ENCODE data around the gene PPP2R1A.

PPP2R1A gene

DNA sequence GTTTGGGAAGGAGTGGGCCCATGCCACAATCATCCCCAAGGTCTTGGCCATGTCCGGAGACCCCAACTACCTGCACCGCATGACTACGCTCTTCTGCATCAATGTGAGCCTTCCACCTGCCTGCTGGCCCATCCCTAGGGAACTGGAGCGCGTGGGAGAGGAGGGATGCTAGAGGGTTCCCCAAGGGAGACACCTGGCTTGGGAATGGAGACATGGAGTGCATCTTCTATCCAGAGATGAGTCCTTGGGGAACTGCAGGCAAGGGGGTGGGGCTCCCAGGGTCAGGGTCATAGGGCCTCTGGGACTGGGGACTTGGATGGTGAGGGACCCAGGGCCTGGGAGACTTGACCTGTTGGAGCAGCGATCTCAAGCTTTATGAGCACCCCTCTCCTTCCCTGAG lies 31.2 kb downstream of the PPP2R1A start:
- DNase-seq (ENCODE audit: low spot score): no peak
- TF ChIP-seq, protein P1, sequence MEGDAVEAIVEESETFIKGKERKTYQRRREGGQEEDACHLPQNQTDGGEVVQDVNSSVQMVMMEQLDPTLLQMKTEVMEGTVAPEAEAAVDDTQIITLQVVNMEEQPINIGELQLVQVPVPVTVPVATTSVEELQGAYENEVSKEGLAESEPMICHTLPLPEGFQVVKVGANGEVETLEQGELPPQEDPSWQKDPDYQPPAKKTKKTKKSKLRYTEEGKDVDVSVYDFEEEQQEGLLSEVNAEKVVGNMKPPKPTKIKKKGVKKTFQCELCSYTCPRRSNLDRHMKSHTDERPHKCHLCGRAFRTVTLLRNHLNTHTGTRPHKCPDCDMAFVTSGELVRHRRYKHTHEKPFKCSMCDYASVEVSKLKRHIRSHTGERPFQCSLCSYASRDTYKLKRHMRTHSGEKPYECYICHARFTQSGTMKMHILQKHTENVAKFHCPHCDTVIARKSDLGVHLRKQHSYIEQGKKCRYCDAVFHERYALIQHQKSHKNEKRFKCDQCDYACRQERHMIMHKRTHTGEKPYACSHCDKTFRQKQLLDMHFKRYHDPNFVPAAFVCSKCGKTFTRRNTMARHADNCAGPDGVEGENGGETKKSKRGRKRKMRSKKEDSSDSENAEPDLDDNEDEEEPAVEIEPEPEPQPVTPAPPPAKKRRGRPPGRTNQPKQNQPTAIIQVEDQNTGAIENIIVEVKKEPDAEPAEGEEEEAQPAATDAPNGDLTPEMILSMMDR (IDR thresholded peaks at IDR 0.05; ENCODE audit: extremely low read depth, missing control alignments): no peak

DNA sequence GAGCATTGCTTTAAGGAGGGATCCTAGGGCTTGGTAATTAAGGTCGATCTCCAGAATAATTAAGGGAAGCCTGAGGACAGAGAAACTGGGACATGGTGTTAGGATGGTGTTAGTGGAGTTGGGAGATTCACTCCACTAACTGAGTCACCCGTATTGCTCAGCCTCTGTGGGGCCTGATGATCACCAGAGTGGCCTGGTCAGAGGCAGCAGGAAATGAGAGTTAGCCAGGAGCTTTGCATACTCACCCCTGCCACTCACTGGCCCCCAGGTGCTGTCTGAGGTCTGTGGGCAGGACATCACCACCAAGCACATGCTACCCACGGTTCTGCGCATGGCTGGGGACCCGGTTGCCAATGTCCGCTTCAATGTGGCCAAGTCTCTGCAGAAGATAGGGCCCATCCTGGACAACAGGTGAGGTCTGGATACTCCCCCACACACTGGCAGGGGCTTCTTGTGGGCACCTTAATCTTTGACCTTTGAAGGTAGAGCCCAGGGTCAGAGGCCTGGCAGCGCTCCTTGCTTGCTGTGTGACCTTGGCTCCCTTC lies 32.1 kb downstream of the PPP2R1A start:
- DNase-seq (ENCODE audit: low spot score): no peak
- TF ChIP-seq, protein P1 (IDR thresholded peaks at IDR 0.05; ENCODE audit: extremely low read depth, missing control alignments): no peak

DNA sequence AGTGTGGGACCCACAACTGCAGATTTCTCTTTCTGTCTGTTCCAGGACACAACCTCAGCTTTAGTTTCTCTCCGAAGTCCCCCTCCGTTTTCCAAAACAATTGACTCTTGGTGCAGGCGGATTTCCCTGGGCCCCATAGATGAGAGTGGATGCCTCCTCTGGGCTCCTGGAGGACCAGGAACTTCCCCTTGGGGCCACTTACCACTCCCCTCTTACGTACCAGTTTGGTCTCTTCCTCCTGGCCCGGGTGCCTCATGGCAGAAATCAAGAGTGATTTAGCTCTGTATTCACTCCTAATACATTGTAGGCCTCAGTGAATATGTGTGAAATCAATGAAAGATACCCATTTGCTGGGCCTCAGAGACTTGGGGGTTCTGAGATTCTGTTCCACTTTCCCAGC lies 34.4 kb downstream of the PPP2R1A start:
- no peak for DNase-seq (ENCODE audit: low spot score)
- TF ChIP-seq, protein P1 (IDR thresholded peaks at IDR 0.05; ENCODE audit: extremely low read depth, missing control alignments): no peak

DNA sequence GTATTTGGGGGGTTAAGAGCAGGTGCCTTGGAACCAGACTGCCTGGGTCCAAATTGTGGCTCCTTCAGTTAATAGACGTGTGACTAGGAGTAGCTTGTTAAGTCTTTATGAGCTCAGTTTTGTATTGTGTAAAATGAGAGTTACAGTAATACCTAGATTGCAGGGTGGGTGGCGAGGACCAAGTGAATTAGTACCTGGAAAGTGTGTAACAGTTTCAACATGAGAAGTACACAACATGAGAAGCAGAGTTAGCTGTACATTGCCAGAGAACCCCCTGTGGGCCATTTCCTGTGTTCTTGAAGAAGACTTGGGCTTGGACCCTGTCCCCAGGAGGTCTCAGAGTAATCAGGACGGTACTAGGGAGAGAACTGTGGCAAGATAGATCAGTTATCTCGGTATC lies 36.8 kb downstream of the PPP2R1A start:
- DNase-seq (ENCODE audit: low spot score): peak; percentile 3
- TF ChIP-seq, protein P1 (IDR thresholded peaks at IDR 0.05; ENCODE audit: extremely low read depth, missing control alignments): no peak

DNA sequence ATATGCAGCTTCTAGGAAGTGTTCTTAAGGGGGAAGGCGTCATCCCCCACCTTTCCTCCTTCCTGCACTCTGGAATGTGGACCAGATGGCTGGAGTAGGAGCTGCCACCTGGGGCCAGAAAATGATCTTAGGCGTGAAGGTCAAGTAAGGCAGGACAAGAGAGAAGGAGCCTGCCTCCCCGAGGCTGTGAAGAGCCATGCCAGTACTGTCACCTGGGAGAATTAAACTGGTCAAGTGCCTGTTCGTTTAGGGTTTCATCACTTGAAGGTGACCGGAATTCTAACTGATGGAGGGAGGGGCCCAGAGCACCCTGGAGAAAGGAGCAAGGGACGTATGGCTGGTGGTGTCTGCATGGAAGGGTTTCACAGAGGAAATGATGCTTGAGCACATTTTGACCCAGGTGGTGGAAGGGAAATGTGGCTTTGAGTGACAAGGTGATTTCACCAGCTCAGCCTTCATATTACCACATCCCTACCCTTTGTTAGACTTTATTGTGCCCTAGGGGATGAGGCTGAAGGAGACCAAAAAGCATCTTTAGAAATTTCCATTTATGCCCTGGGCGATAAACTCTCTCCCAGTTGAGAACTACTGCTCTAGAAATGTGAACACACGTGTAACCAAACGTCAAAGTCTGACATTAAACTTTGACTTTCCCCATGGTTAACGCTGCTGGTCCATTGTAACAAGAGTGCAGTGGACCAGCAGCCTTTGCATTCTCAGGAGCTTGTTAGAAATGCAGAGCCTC lies 37.5 kb downstream of the PPP2R1A start:
- TF ChIP-seq, protein P1 (IDR thresholded peaks at IDR 0.05; ENCODE audit: extremely low read depth, missing control alignments): no peak
- DNase-seq (ENCODE audit: low spot score): no peak

DNA sequence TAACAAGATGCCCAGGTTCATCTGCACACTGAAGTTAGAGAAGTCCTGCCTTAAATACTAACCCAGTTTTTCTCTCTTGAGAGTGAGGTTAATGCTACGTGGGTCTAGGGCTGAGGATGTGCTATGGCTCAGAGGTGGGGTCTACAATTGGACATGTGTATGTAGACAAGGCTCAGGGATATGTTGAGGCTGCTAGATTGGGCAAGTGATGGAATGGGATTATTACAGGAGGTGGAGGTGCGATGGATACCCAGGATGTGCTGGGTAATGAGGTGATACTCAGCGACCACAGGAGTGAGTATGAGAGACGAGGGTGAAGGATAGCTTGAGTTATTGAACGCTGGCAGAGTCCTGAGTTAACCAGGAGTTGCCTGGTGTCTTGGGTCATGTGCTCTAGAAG lies 38.1 kb downstream of the PPP2R1A start:
- TF ChIP-seq, protein P1 (IDR thresholded peaks at IDR 0.05; ENCODE audit: extremely low read depth, missing control alignments): no peak
- DNase-seq (ENCODE audit: low spot score): no peak

DNA sequence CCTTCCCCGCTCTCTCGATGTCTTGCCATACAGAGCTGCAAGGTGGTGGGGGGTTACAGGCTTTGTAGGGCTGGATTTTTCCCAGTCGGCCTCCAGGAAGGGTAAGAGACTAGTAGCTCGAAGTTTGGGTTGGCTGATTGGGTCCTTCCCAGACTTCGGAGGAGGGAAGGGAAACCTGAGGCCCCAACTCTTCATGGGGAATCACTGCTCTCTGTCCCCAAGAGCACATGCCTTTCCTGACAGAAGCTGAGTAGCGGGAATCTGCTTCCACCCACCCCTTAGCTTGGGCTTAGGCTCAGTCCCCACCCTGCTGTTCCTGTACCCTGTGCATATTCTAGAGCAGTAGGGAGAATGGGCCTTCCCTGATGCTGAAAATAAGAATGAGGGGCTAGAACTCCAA lies 39.7 kb downstream of the PPP2R1A start:
- no peak for DNase-seq (ENCODE audit: low spot score)
- TF ChIP-seq, protein P1 (IDR thresholded peaks at IDR 0.05; ENCODE audit: extremely low read depth, missing control alignments): no peak

Data from GM20000 (cell line).